Measurements from ENCODE around the gene CBX4.

The CBX4 gene

DNA sequence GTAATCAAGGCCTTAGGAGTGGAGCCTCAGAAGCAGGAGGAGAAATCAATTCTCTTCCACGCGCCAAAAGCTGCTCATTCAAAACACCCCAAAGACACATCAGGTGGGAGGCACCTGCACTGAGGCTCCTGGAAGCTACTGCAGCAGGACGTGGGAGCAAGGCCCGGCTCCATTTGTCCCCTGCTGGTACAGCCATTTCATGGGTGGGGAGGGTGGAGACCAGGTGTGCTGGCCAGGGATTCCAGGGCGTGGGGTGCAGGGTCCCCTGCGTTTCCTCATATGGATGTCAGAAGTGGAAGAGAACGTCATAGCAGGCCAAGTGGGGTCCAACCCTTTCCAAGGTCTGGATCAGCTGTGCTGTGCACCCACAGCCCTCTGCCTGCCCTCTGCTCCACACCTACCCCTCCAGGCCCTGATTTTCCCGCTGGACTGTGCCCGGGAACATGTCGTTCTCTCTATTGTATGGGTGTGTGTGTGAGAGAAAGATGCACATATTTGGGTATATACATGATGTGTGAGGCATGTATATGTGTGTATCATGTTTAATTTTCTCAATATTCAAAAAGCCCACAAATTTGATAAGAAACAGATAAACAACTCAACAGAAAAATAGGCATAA, 39.2 kb upstream of the CBX4 start:
- TF ChIP-seq SIN3A (IDR thresholded peaks at IDR 0.05; ENCODE audit: borderline replicate concordance, insufficient read depth, low read length): no peak

DNA sequence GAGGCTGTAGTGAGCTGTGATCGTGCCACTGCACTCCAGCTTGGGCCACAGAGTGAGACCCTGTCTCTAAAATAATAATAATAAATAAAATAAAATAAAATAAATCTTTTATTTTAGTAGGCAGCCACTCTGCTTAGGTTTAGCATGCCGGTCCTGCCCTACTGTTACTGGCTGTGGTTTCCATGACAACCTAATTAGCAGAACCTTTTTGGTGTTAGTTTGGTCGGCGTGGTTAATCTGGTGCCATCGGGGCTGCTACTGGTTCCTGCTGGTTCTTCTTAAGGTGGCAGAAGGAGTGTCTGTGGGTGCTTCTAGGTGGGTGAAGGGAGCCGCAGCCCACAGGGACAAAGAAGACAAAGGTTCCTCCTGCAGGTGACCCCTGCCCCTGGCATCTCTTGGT, 37.8 kb upstream of the CBX4 start:
- TF ChIP-seq POLR2AphosphoS5 (IDR thresholded peaks at IDR 0.05; ENCODE audit: low read depth, low read length): no peak
- TF ChIP-seq, protein P1, sequence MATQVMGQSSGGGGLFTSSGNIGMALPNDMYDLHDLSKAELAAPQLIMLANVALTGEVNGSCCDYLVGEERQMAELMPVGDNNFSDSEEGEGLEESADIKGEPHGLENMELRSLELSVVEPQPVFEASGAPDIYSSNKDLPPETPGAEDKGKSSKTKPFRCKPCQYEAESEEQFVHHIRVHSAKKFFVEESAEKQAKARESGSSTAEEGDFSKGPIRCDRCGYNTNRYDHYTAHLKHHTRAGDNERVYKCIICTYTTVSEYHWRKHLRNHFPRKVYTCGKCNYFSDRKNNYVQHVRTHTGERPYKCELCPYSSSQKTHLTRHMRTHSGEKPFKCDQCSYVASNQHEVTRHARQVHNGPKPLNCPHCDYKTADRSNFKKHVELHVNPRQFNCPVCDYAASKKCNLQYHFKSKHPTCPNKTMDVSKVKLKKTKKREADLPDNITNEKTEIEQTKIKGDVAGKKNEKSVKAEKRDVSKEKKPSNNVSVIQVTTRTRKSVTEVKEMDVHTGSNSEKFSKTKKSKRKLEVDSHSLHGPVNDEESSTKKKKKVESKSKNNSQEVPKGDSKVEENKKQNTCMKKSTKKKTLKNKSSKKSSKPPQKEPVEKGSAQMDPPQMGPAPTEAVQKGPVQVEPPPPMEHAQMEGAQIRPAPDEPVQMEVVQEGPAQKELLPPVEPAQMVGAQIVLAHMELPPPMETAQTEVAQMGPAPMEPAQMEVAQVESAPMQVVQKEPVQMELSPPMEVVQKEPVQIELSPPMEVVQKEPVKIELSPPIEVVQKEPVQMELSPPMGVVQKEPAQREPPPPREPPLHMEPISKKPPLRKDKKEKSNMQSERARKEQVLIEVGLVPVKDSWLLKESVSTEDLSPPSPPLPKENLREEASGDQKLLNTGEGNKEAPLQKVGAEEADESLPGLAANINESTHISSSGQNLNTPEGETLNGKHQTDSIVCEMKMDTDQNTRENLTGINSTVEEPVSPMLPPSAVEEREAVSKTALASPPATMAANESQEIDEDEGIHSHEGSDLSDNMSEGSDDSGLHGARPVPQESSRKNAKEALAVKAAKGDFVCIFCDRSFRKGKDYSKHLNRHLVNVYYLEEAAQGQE (IDR thresholded peaks at IDR 0.05; ENCODE audit: insufficient read depth in 1 of 2, low read depth in 2 of 2, low read length in 2 of 2): no peak
- TF ChIP-seq FOXP2 (optimal IDR thresholded peaks at IDR 0.05; ENCODE audit: borderline replicate concordance, extremely low read depth, extremely low read length, insufficient read depth): no peak
- no peak for TF ChIP-seq TAF1 (IDR thresholded peaks at IDR 0.05; ENCODE audit: borderline replicate concordance, insufficient read depth, low read length)
- no peak for TF ChIP-seq SIN3A (IDR thresholded peaks at IDR 0.05; ENCODE audit: borderline replicate concordance, insufficient read depth, low read length)

DNA sequence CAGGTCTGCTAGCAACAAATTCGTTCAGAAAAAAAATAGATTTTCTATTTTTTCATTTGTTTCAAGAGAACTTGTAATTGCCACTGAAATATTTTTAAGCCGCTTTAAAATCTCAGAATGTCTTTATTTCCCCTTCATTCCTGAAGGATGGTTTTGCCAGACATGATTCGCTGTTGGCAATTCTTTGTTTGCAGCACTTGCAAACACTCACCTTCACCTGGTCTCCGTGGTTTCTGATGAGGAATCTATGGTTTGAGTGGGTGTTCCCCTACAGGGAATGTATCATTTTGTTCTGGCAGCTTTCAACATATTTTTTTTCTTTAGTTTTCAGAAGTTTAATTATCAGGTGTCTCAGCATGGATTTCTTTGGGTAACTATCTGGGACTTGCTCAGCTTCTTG, 36.3 kb upstream of the CBX4 start:
- TF ChIP-seq FOXP2 (optimal IDR thresholded peaks at IDR 0.05; ENCODE audit: borderline replicate concordance, extremely low read depth, extremely low read length, insufficient read depth): no peak
- no peak for TF ChIP-seq TAF1 (IDR thresholded peaks at IDR 0.05; ENCODE audit: borderline replicate concordance, insufficient read depth, low read length)
- TF ChIP-seq POLR2AphosphoS5 (IDR thresholded peaks at IDR 0.05; ENCODE audit: low read depth, low read length): no peak
- TF ChIP-seq, protein P1 (IDR thresholded peaks at IDR 0.05; ENCODE audit: insufficient read depth in 1 of 2, low read depth in 2 of 2, low read length in 2 of 2): no peak
- no peak for TF ChIP-seq SIN3A (IDR thresholded peaks at IDR 0.05; ENCODE audit: borderline replicate concordance, insufficient read depth, low read length)

DNA sequence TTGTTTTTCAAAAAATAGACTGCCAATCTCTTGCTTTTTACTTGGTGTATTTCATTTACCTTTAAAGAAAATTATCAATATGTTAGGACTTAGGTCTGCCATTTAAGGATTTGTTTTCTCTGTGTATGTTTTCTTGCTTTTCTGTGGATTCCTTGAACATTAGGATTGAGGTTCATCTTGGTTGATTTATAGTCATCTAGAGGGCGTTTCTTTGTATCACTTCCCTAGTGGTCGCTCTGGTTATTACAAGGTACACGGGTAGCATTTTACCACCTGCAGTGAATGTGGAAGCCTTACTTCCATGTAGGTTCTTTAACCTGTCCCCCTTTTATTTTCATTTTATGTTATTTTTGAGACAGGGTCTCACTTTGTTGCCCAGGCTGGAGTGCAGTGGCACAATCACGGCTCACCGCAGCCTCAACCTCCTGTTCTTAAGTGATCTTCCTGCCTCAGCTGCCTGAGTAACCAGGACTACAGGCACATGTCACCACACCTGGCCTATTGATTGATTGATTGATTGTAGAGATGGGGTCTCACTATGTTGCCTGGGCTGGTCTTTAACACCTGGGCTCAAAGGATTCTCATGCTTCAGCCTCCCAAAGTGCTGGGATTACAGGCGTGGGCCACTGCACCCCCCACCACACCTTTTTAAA, 35.2 kb upstream of the CBX4 start:
- no peak for TF ChIP-seq POLR2AphosphoS5 (IDR thresholded peaks at IDR 0.05; ENCODE audit: low read depth, low read length)
- TF ChIP-seq FOXP2 (optimal IDR thresholded peaks at IDR 0.05; ENCODE audit: borderline replicate concordance, extremely low read depth, extremely low read length, insufficient read depth): no peak
- no peak for TF ChIP-seq SIN3A (IDR thresholded peaks at IDR 0.05; ENCODE audit: borderline replicate concordance, insufficient read depth, low read length)
- TF ChIP-seq, protein P1 (IDR thresholded peaks at IDR 0.05; ENCODE audit: insufficient read depth in 1 of 2, low read depth in 2 of 2, low read length in 2 of 2): no peak
- no peak for TF ChIP-seq TAF1 (IDR thresholded peaks at IDR 0.05; ENCODE audit: borderline replicate concordance, insufficient read depth, low read length)

DNA sequence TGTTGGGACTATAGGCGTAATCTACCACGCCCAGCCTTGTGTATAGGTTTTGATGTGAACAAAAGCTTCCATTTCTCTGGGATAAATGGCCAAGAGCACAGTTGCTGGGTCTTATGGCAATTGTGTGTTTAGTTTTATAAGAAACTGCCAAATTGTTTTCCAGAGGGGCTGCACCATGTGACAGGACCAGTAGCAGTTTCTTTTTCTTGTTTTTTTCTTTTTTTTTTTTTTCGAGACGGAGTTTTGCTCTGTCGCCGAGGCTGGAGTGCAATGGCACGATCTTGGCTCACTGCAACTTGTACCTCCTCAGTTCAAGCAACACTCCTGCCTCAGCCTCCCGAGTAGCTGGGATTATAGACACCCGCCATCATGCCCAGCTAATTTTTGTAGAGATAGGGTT, 34.3 kb upstream of the CBX4 start:
- no peak for TF ChIP-seq SIN3A (IDR thresholded peaks at IDR 0.05; ENCODE audit: borderline replicate concordance, insufficient read depth, low read length)
- TF ChIP-seq TAF1 (IDR thresholded peaks at IDR 0.05; ENCODE audit: borderline replicate concordance, insufficient read depth, low read length): no peak
- TF ChIP-seq, protein P1 (IDR thresholded peaks at IDR 0.05; ENCODE audit: insufficient read depth in 1 of 2, low read depth in 2 of 2, low read length in 2 of 2): no peak
- no peak for TF ChIP-seq POLR2AphosphoS5 (IDR thresholded peaks at IDR 0.05; ENCODE audit: low read depth, low read length)
- TF ChIP-seq FOXP2 (optimal IDR thresholded peaks at IDR 0.05; ENCODE audit: borderline replicate concordance, extremely low read depth, extremely low read length, insufficient read depth): no peak
